MG63 (cell line): ENCODE measurements around the gene C16orf74. TPM values are rescaled to one million over a fixed set of nuclear protein-coding genes. Genes with fewer than 3 reads are reported as not detected.

Experiments used
- DNase-seq: peaks from one replicate; pipeline ENCODE4 v3.0.0-alpha.2; 2020
- H3K27me3 ChIP-seq: fragments of 250-450 bp; sonication (Bioruptor Pico); 2 replicates; pipeline ENCODE4 v1.5.1; 2020; ENCODE audit warnings: mild to moderate bottlenecking, moderate library complexity
- H3K36me3 ChIP-seq: fragments of 250-450 bp; sonication (Bioruptor Pico); 2 replicates; pipeline ENCODE4 v1.5.1; 2020; ENCODE audit warnings: mild to moderate bottlenecking, moderate library complexity
- H3K4me3 ChIP-seq: fragments of 250-450 bp; sonication (Bioruptor Pico); 2 replicates; pipeline ENCODE4 v1.5.1; 2020; ENCODE audit warnings: mild to moderate bottlenecking, moderate library complexity
- H3K9me3 ChIP-seq: fragments of 250-450 bp; sonication (Bioruptor Pico); 2 replicates; pipeline ENCODE4 v1.5.1; 2020; ENCODE audit warnings: mild to moderate bottlenecking, moderate library complexity
- total RNA-seq: library from RNA; depleted of rRNA; stranded (reverse); fragments of >200 nt; shearing (Covaris generic); gene quantifications from 2 replicates; pipeline ENCODE4 v1.2.3, GENCODE V29; 2014; ENCODE audit warnings: low replicate concordance

C16orf74 gene
- total RNA-seq, 1 experiment from 2014 or later = 4.6 TPM

DNA sequence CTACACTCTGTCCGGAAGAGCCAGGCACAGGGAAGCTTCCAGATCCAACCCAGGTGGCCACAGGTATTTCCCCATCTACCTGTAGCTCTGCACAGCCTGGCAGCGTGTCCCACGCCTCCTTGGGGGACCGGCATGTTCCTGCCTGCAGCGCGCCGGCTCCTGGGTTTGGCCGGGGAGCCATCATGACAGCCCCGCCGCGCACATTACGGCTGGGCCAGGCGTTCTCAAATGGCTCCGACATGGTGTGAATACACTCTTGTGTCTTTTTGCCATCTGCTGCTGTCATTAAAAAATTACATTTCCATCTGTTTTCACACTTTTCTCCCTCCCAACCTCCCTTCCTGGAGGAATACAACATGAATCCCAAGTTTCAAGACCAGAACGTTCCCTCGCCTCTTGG lies 54.1 kb downstream of the C16orf74 start:
- Histone ChIP-seq H3K9me3 (no peaks in the 10 kb centered on the region), H3K36me3 (no peaks in the 10 kb centered on the region), H3K4me3 (no peak overlapping the region), H3K27me3 (no peaks in the 10 kb centered on the region)
- DNase-seq = no peak

DNA sequence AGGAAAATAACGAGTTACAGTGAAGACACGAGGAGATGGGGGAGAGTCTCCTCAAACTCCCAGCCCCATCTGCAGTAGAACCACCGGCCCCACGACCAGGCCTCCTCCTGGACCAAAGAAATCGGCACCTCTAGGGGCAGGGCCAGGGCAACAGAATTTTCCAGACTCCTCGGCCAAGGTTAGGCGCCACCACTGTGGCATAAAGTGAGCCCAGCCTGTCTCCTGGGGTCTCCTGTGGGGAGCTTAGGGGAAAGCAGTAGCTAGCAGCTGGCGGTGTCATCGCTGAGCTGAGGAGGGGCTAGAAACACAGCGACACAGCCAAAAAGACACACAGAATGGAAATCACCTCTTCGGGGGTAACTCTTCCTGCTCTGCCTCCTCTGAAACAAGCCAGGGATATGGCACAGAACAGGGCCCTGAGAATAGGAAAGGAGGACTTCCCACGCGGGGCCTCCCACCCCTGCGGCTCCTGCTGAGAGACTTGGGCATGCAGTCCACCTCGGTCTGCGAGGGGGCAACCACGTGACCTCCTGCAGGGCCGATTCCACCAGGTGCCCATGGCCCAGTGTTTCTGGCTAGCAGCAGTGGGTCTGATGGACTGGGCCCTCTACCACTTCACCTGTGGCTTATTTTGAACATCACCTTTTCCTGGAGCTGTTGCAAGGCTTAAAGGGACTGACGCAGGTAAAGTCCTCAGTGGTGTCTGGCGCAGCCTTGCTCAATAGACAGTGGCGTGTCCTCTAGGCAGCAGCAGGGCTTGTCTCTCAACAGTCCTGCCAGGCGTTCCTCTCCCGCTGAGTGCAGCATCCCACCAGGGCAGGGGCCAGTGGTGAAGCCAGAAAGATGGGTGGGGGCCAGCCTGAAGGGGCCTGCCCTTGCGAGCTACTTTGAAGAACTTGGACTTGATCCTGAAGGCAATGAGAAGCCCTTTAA lies 55.4 kb downstream of the C16orf74 start:
- Histone ChIP-seq H3K36me3 (no peaks in the 10 kb centered on the region), H3K9me3 (no peaks in the 10 kb centered on the region), H3K4me3 (no peak overlapping the region), H3K27me3 (no peaks in the 10 kb centered on the region)
- DNase-seq = no peak

DNA sequence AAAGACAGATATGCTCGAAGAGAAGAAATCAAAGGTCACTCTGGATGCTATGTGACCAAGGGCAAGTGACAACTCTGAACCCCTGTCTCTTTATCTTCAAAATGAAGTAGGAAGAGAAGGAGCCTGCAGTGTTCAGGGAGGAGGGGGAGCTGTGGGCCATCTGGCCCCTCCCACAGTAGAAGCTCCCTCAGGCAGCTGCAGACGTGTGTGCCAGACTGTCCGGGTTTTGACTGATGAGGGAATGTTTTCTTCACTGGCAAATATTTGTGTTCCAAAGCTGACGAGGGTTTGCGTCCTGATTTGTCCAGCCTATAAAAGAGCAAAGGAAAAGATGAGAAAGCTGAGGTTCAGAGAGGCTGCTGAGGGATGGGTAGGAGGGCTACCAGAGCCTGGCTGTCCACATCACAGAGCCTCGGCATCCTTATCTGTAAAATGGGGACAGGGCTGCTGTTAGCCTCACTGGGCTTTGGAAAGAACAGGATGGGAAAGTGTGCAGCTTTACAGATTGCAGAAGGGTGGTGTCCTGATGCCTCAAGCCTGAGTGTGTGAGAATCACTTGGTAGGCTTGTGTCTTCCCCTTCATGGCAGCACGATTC lies 60.3 kb downstream of the C16orf74 start:
- Histone ChIP-seq H3K9me3 (no peaks in the 10 kb centered on the region), H3K4me3 (no peak overlapping the region), H3K27me3 (no peaks in the 10 kb centered on the region), H3K36me3 (no peaks in the 10 kb centered on the region)
- no peak for DNase-seq

DNA sequence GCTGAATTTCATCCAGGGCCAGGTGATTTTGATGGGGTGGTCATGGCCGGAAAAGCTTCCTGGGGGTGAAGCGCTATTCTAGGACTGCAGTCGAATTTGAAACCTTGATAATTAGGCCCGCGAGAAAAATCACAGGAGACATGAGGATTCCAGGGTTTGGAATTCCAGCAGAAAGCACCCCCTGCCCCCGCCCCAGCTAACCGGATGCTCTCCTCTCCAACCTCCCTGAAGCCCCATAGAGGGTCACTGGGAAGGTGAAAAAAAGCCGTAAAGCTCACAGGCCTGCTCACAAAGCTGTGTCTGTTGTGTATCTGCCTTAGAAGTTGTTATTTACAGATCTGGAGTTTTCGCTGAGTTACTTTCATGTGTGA lies 61.0 kb downstream of the C16orf74 start:
- no peaks in the 10 kb centered on the region for H3K27me3 ChIP-seq
- no peaks in the 10 kb centered on the region for H3K9me3 ChIP-seq
- H3K36me3 ChIP-seq = no peaks in the 10 kb centered on the region
- no peak overlapping the region for H3K4me3 ChIP-seq
- no peak for DNase-seq

DNA sequence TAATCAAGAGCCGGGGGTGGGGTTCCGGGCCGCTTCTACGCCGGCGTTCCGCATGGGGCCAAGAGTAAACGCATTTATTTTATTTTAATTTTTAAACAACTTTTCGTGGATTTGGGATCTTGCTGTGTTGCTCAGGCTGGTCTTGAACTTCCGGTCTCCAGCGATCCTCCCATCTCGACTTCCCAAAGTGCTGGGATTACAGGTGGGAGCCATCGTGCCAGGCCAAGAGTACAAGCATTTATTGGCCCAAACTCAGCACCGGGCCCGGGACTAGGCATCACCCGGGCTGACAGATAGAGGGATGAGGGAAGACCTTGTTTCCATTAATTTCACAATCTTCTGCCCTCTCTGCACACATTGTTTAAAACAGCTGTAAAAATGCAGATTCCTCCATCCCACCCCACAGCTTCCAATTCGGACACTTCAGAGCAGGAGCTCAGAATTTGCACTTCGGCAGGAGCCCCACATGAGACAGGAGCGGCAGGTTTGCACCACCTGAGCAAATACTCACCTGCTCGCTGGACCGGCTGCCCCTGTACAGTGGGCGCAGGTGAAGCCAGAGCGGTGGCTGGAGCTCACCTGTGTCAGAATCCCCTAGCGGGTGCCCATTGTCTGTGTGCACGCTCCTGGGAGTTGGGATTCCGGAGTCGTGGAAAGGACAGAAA lies 61.5 kb downstream of the C16orf74 start:
- H3K4me3 ChIP-seq = peak overlapping the region; percentile 68
- DNase-seq = no peak
- no peaks in the 10 kb centered on the region for H3K9me3 ChIP-seq
- H3K27me3 ChIP-seq = no peaks in the 10 kb centered on the region
- H3K36me3 ChIP-seq = no peaks in the 10 kb centered on the region

DNA sequence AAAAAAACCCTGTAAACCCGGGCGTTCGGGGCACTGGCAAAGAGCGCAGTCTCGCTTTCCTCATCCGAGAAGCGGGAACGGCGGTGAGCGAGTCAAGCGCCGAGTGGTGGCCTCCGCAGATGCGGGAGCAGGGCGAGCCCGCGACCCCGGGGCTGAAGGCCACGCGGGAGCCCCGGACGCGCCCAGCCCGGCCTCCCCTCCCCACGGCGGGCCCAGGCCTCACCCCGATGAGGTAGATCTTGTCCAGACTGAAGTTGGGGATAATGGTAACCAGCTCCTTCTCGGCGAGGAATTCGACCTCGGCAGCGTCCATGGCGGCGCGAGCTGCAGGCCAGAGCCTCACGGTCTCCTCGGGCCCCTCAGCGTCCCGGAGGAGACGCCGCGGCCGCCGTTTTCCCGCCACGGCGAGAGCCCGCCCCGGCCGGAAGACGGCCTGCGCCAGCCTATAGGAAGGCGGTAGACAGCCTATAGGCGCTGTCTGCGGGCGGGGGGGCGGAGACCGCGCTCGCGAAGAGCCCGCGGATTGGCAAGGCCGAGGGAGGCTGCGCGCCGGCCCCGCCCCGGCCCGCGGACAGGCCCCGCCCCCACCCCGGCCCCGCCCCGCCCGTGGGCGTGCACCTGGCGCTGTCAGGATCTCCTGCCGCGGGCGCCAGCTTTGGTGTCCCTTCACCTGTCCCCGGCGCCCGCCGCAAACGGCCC lies 62.2 kb downstream of the C16orf74 start, which contains the start of gene GINS2:
Gene GINS2 (minus strand): TSS at position 369 of the 699 bp plus-strand sequence. CDS start 56 bp downstream, at position 313.
- Histone ChIP-seq H3K36me3 (no peaks in the 10 kb centered on the region), H3K27me3 (no peaks in the 10 kb centered on the region), H3K4me3 (peak within 1 kb of the TSS; percentile 68), H3K9me3 (no peaks in the 10 kb centered on the region)
- DNase-seq = peak; percentile 91

DNA sequence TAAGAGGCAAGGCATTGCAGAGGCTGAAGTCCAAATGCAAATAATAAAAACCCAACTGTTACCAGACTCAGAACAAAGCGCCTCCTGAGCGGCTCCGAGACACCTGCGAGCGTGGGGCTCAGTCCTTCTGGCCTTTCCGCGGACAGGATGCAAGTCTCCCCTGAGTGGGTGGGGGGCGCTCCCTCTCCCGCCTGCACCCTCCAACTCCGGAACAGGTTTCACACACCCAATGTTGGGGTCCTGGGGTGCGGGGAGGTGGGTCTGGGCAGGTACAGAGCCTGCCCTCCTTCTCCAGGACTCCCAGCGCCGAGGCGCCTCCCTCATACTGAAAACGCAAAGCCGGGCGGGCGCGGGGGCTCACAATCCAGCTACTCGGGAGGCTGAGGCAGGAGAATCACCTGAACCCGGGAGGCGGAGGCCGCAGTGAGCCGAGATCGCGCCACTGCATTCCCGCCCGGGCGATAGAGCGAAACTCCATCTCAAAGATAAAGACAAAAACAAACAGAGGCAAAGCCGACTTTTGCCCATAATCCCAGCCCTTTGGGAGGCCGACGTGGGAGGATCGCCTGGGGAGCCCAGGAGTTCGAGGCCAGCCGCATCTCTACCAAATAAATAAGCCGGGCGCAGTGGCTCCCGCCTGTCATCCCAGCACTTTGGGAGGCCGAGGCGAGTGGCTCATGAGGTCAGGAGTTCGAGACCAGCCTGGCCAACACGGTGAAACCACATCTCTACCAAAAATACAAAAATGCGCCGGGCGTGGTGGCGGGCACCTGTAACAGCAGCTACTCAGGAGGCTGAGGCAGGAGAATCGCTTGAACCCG lies 63.0 kb downstream of the C16orf74 start:
- no peaks in the 10 kb centered on the region for H3K27me3 ChIP-seq
- peak overlapping the region; percentile 68 for H3K4me3 ChIP-seq
- no peaks in the 10 kb centered on the region for H3K9me3 ChIP-seq
- H3K36me3 ChIP-seq = no peaks in the 10 kb centered on the region
- DNase-seq = no peak

DNA sequence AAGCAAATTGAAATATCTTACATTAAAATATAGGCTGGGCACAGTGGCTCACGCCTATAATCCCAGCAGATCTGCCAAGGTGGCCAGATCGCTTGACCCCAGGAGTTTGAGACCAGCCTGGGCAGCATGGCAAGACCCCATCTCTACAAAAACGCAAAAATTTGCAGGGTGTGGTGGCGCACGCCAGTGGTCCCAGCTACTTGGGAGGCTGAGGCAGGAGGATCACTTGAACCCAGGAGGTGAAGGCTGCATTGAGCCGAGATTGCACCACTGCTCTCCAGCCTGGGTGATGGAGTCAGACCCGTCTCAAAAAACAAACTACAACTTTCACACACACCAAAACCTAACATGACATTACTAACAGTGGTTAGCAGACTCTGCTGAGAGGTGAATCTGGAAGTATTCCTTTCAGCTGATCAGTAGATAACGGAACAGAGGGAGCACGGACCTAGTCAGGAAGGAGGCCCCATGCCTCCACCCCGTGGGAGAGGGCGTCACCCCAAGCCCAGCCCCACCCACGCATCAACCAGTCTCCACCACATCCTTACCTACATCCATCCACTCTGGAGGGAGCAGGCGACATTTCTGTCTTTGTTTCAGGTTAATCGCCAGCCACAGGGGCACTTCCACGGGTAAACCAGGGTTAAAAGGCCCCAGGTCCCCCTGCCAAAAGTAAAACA lies 63.8 kb downstream of the C16orf74 start:
- H3K4me3 ChIP-seq = no peak overlapping the region; the same call in 1 of the 2 replicates
- no peaks in the 10 kb centered on the region for H3K9me3 ChIP-seq
- H3K27me3 ChIP-seq = no peaks in the 10 kb centered on the region
- no peaks in the 10 kb centered on the region for H3K36me3 ChIP-seq
- DNase-seq = no peak

DNA sequence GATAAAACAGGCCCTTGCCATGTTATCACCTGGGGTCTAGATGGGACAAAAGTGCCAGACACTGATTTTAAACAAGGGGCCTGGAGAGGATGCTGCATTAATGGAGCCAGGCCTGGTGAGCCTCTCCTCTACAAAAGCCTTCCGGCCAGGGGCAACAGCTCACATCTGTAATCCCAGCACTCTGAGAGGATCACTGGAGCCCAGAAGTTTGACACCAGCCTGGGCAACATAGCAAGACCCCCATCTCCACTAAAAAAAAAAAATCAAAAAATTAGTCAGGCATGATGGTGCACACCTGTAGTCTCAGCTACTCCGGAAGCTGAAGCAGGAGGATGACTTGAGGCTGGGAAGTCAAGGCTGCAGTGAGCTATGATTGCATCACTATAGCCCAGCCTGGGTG lies 65.6 kb downstream of the C16orf74 start:
- DNase-seq = no peak
- H3K9me3 ChIP-seq = no peaks in the 10 kb centered on the region
- peaks cover 9% of the 10 kb centered on the region for H3K36me3 ChIP-seq
- no peaks in the 10 kb centered on the region for H3K27me3 ChIP-seq
- no peak overlapping the region for H3K4me3 ChIP-seq

DNA sequence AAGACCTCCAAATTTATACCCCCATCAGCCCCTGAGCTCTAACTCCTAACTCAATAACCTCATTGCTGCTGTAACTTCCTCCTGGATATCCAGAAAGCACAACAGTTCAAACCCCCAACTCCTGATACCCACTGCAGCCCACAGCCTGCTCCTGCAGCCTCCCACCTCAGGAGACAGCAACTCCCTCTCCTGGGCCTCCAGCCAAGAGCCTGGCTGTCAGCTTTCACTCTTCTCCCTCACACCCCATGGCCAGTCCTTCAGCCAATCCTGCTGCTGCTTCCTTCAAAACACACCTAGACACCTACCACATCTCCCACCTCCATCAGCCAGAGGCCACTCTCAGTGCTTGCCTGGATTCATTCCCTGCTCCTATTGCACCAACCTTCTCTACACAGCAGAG lies 67.5 kb downstream of the C16orf74 start:
- no peaks in the 10 kb centered on the region for H3K27me3 ChIP-seq
- peaks cover 11% of the 10 kb centered on the region for H3K36me3 ChIP-seq
- no peaks in the 10 kb centered on the region for H3K9me3 ChIP-seq
- no peak for DNase-seq
- H3K4me3 ChIP-seq = no peak overlapping the region

DNA sequence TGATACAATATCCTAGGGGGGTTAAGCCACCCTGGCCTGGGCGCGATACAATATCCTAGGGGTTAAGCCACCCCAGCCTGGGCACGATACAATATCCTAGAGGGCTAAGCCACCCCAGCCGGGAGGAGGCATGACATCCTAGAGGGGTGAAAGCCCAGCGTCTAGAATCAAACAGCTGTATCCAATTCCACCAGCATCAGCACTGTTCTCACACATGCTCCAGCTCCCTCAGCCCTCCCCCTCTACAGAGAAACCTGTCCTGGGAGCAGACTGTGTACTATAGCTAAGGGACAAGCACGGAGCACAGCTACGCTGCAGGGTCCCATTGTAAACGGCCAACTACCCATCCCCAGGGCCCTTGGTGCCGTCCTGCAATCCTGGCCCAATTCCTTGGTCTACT lies 68.4 kb downstream of the C16orf74 start:
- DNase-seq = no peak
- peaks cover 13% of the 10 kb centered on the region for H3K36me3 ChIP-seq
- H3K27me3 ChIP-seq = no peaks in the 10 kb centered on the region
- H3K9me3 ChIP-seq = no peaks in the 10 kb centered on the region
- H3K4me3 ChIP-seq = no peak overlapping the region

DNA sequence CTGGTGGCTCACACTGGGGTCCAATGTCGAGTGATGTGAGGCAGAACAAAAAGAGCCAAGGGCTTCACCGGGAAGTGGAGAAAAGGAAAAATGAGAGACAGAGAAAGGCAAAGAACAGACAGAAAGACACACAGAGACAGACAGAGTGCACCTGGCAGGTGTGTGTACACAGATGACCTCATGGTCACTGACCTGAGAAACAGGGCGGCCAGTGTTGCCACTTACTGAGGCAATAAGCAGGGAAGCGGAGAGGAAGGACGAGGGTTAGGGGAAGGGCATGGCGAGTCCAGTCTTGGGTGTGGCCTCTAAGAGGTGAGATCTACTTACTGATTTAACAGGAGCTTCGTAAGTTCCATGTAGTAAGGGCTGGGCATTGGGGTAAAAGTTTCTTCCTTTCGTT lies 69.6 kb downstream of the C16orf74 start:
- no peaks in the 10 kb centered on the region for H3K27me3 ChIP-seq
- H3K4me3 ChIP-seq = no peak overlapping the region
- DNase-seq = no peak
- no peaks in the 10 kb centered on the region for H3K9me3 ChIP-seq
- H3K36me3 ChIP-seq = peaks cover 20% of the 10 kb centered on the region

DNA sequence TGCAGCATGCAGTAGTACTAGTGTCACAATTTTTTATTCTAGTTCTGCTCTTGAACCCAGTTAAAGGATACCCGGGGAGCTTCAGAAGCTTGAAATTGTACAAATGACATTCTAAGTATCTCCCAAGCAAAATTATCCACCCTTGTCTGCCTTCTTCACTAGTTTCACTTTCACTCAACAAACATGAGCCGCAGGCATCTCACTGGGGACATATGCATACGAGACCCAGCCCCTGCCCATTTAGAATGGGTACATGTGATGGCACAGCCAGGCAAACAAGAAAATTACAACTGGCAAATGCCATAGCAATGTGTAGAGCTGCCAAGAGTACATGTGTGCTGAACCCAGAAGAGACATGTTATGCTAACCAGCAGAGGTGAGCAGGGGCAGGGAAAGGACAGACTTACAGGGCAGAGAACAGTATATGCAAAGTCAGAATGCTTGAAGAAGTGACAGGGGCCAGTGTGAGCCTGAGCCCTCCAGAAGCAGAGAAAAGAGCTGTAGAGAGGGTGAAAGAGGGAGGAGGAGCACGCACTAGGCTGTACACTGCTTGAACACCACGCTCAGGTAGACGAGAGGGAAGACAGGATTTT lies 70.4 kb downstream of the C16orf74 start:
- Histone ChIP-seq H3K9me3 (no peaks in the 10 kb centered on the region), H3K36me3 (peaks cover 22% of the 10 kb centered on the region), H3K4me3 (no peak overlapping the region), H3K27me3 (no peaks in the 10 kb centered on the region)
- DNase-seq = no peak

DNA sequence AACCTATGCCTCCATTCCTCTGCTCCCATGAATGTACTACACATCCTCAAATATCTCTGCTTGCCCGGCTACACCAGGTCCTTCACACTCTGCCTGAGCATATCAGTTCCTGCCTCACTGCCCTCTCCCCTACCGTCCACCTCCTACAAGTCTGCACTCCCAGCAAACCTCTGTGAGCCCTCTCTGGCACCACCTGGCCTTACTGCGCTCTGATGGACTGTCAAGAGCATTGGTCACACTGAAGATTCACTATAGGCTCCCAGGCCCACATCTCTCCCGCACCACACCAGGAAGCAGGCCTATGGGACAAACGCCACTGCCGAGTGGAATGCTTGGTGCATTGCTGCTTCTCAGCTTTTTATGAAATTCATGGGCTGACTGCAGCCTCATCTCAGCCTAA lies 71.0 kb downstream of the C16orf74 start:
- H3K27me3 ChIP-seq = no peaks in the 10 kb centered on the region
- no peaks in the 10 kb centered on the region for H3K9me3 ChIP-seq
- peaks cover 25% of the 10 kb centered on the region for H3K36me3 ChIP-seq
- no peak for DNase-seq
- H3K4me3 ChIP-seq = no peak overlapping the region

DNA sequence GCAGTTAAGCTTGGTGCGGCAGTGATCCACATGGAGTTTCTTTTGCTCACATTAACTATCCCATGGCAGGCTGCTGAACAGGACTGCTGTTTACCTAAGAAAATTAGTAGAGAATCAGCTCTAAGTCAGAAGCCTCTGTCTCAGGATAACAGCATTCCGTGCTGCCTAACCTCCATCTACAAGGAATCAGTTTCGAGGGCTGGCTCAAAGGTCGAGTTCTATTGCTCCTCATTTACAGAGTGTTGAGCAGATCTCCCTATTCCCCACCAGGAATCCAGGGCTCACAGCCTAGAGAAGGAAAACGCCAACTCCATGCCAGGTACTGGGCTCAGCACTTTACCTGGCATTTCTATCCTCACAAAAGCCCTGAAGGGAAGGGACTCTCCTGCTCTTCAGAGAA lies 72.1 kb downstream of the C16orf74 start:
- H3K36me3 ChIP-seq = peaks cover 34% of the 10 kb centered on the region
- no peaks in the 10 kb centered on the region for H3K27me3 ChIP-seq
- no peak overlapping the region for H3K4me3 ChIP-seq
- no peaks in the 10 kb centered on the region for H3K9me3 ChIP-seq
- no peak for DNase-seq
